H9 (cell line): Measurements from ENCODE around the gene ATP10B. TPM values are rescaled to one million over a fixed set of nuclear protein-coding genes. Genes with fewer than 3 reads are reported as not detected.

ENCODE experiments used
- DNase-seq: peaks from one replicate; pipeline ENCODE4 v3.0.0-alpha.2; 2017
- H2AFZ ChIP-seq: one replicate; pipeline ENCODE4 v1.6.1; 2013; ENCODE audit warnings: mild to moderate bottlenecking, low read length, control low read depth, moderate library complexity
- H2AK5ac ChIP-seq: 2 replicates; pipeline ENCODE4 v1.6.1; 2013; ENCODE audit warnings: low read length, control low read depth, mixed read lengths; ENCODE audit not compliant: insufficient read length
- H2BK120ac ChIP-seq: one replicate; pipeline ENCODE4 v1.6.1; 2013; ENCODE audit warnings: low read depth, mild to moderate bottlenecking, low read length, control low read depth, inconsistent platforms; ENCODE audit not compliant: poor library complexity, severe bottlenecking
- H2BK12ac ChIP-seq: 2 replicates; pipeline ENCODE4 v1.6.1; 2013; ENCODE audit warnings: low read length, control low read depth, mixed read lengths, low read depth; ENCODE audit not compliant: insufficient read length
- H2BK15ac ChIP-seq: 2 replicates; pipeline ENCODE4 v1.6.1; 2013; ENCODE audit warnings: low read depth, low read length, control low read depth
- H2BK20ac ChIP-seq: one replicate; pipeline ENCODE4 v1.6.1; 2013; ENCODE audit warnings: low read depth, mild to moderate bottlenecking, low read length, control low read depth, inconsistent platforms; ENCODE audit not compliant: poor library complexity, severe bottlenecking
- H2BK5ac ChIP-seq: 2 replicates; pipeline ENCODE4 v1.6.1; 2013; ENCODE audit warnings: low read length, control low read depth, mixed read lengths; ENCODE audit not compliant: insufficient read length
- H3K14ac ChIP-seq: 2 replicates; pipeline ENCODE4 v1.6.1; 2013; ENCODE audit warnings: low read length, control low read depth; ENCODE audit not compliant: insufficient read depth
- H3K18ac ChIP-seq: 2 replicates; pipeline ENCODE4 v1.6.1; 2013; ENCODE audit warnings: low read depth, mild to moderate bottlenecking, mixed read lengths, low read length, control low read depth; ENCODE audit not compliant: insufficient read length
- H3K23ac ChIP-seq: 2 replicates; pipeline ENCODE4 v1.6.1; 2013; ENCODE audit warnings: low read length, control low read depth, mixed read lengths, low read depth; ENCODE audit not compliant: insufficient read length
- H3K23me2 ChIP-seq: 2 replicates; pipeline ENCODE4 v1.6.1; 2013; ENCODE audit warnings: low read depth, mild to moderate bottlenecking, mixed read lengths, low read length, control low read depth; ENCODE audit not compliant: insufficient read length, poor library complexity, severe bottlenecking
- H3K27ac ChIP-seq: 2 replicates; pipeline ENCODE4 v1.5.1; 2013; ENCODE audit warnings: low read length, control low read depth, mixed read lengths, low read depth; ENCODE audit not compliant: insufficient read length
- H3K27me3 ChIP-seq: 2 replicates; pipeline ENCODE4 v1.6.1; 2013; ENCODE audit warnings: low read length, control low read depth, inconsistent platforms; ENCODE audit not compliant: insufficient read depth
- H3K4ac ChIP-seq: 2 replicates; pipeline ENCODE4 v1.6.1; 2013; ENCODE audit warnings: low read depth, mild to moderate bottlenecking, control low read depth, inconsistent platforms, low read length, moderate library complexity
- H3K4me1 ChIP-seq: 2 replicates; pipeline ENCODE4 v1.6.1; 2013; ENCODE audit warnings: low read length, control low read depth, inconsistent platforms; ENCODE audit not compliant: insufficient read depth
- H3K4me2 ChIP-seq: 2 replicates; pipeline ENCODE4 v1.6.1; 2013; ENCODE audit warnings: low read length, control low read depth, mixed read lengths; ENCODE audit not compliant: insufficient read length, insufficient read depth
- H3K56ac ChIP-seq: 2 replicates; pipeline ENCODE4 v1.6.1; 2013; ENCODE audit warnings: low read depth, mild to moderate bottlenecking, mixed read lengths, low read length, control low read depth; ENCODE audit not compliant: insufficient read length
- H3K79me1 ChIP-seq: 2 replicates; pipeline ENCODE4 v1.6.1; 2013; ENCODE audit warnings: low read depth, mild to moderate bottlenecking, moderate library complexity, low read length, control low read depth, inconsistent platforms; ENCODE audit not compliant: insufficient read depth, poor library complexity, severe bottlenecking
- H3K79me2 ChIP-seq: 2 replicates; pipeline ENCODE4 v1.6.1; 2013; ENCODE audit warnings: low read length, control low read depth, inconsistent platforms; ENCODE audit not compliant: insufficient read depth
- H3K9ac ChIP-seq: 2 replicates; pipeline ENCODE4 v1.6.1; 2013; ENCODE audit warnings: low read length, control low read depth, mixed read lengths; ENCODE audit not compliant: insufficient read length; ENCODE audit errors: extremely low read depth
- H3K9me3 ChIP-seq: one replicate; pipeline ENCODE4 v1.6.1; 2013; ENCODE audit warnings: low read depth, low read length, inconsistent platforms; ENCODE audit not compliant: control insufficient read depth
- H3T11ph ChIP-seq: one replicate; pipeline ENCODE4 v1.6.1; 2013; ENCODE audit warnings: mild to moderate bottlenecking, low read length, control low read depth, inconsistent platforms
- H4K20me1 ChIP-seq: one replicate; pipeline ENCODE4 v1.6.1; 2013; ENCODE audit not compliant: control insufficient read depth, insufficient read length, insufficient read depth
- H4K5ac ChIP-seq: 2 replicates; pipeline ENCODE4 v1.6.1; 2013; ENCODE audit warnings: low read depth, mild to moderate bottlenecking, mixed read lengths, low read length, control low read depth; ENCODE audit not compliant: insufficient read length
- H4K8ac ChIP-seq: replicated peaks from 2 replicates; pipeline ENCODE4 v1.6.1; 2013; ENCODE audit warnings: low read length, control low read depth, mixed read lengths, low read depth; ENCODE audit not compliant: insufficient read length
- H4K91ac ChIP-seq: 2 replicates; pipeline ENCODE4 v1.6.1; 2013; ENCODE audit warnings: low read depth, mild to moderate bottlenecking, moderate library complexity, mixed read lengths, low read length, control low read depth; ENCODE audit not compliant: insufficient read length
- H3K27ac Mint-ChIP-seq, 3 experiments: 2 replicates in 2 of 3; 3 replicates in 1 of 3; pipeline ENCODE4 v1.8.0; 2020 to 2021; ENCODE audit warnings: mixed read lengths in 3 of 3, mild to moderate bottlenecking in 1 of 3, moderate library complexity in 1 of 3
- H3K27me3 Mint-ChIP-seq: 2 replicates; pipeline ENCODE4 v1.8.0; 2021; ENCODE audit warnings: low read depth, mild to moderate bottlenecking, moderate library complexity, mixed read lengths
- H3K36me3 Mint-ChIP-seq, 3 experiments: 2 replicates in 2 of 3; 3 replicates in 1 of 3; pipeline ENCODE4 v1.8.0; 2020 to 2021; ENCODE audit warnings: low read depth in 3 of 3, mixed read lengths in 3 of 3; ENCODE audit not compliant: insufficient read depth in 1 of 3
- H3K4me1 Mint-ChIP-seq, 2 experiments: 2 replicates each; pipeline ENCODE4 v1.8.0; 2020; ENCODE audit warnings: mixed read lengths in 2 of 2
- H3K4me3 Mint-ChIP-seq, 2 experiments: 2 replicates in 1 of 2; 3 replicates in 1 of 2; pipeline ENCODE4 v1.8.0; 2020 to 2021; ENCODE audit warnings: mild to moderate bottlenecking in 2 of 2, mixed read lengths in 2 of 2, moderate library complexity in 1 of 2
- H3K9me3 Mint-ChIP-seq, 2 experiments: 2 replicates in 1 of 2; 3 replicates in 1 of 2; pipeline ENCODE4 v1.8.0; 2020; ENCODE audit warnings: mild to moderate bottlenecking in 2 of 2, mixed read lengths in 2 of 2, moderate library complexity in 1 of 2
- WGBS: extraction: QIAGEN DNeasy Blood & Tissue Kit; methylation state at CpG from one replicate; pipeline ENCODE4 v1.1.7; 2013; ENCODE audit warnings: missing lambda C conversion rate, low lambda C conversion rate, mixed read lengths; ENCODE audit not compliant: insufficient read length; ENCODE audit errors: extremely low coverage; 5-methylcytosine and 5-hydroxymethylcytosine counted together
- total RNA-seq: library from RNA; stranded (reverse); gene quantifications from 2 replicates; pipeline ENCODE4 v1.2.1, GENCODE V29; 2021
- TF ChIP-seq, protein P1 (sequence below): fragments of 200-600 bp; sonication (generic); conservative IDR thresholded peaks from 3 replicates; pipeline ENCODE4 v1.8.0; 2021; ENCODE audit warnings: antibody characterized with exemption, mild to moderate bottlenecking

ATP10B gene
- total RNA-seq, 1 experiment from 2014 or later = 0.42 TPM

DNA sequence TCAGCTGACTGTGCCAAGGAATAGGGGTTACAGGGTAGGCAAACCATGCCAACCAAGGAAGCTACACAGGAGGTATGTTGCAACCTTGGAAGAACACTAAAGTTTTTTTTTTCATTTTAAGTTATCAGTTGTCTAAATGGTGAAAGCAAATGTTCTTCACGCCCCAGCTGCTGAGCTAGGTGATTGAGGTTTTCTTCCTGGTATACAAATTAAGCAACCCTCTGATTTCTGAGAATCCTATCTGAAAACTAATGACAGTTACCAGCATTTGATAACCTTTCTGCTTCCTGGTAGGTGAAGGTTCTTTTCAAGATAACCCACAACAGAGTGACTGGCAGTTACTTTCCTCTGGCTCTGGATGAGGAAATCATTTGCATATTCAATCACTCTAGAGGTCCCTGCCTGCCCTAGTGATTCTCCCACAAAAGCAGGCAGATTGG lies 194.9 kb downstream of the ATP10B start:
- H3K4me3 Mint-ChIP-seq = no peak overlapping the region
- peaks cover under 1 to 7% of the 10 kb centered on the region in 2 experiments; a peak in 3 of 4 replicates for H3K4me1 Mint-ChIP-seq

More for the DNA sequence above, 194.9 kb downstream of the ATP10B start:
- Histone ChIP-seq H3K9ac (no peak overlapping the region), H3K14ac (no peak overlapping the region), H2BK15ac (no peak overlapping the region), H3K79me2 (no peaks in the 10 kb centered on the region), H4K91ac (no peak overlapping the region), H2BK20ac (no peak overlapping the region), H2AK5ac (no peak overlapping the region), H3K9me3 (no peaks in the 10 kb centered on the region), H2BK120ac (no peak overlapping the region), H3K27me3 (no peaks in the 10 kb centered on the region), H2AFZ (no peak overlapping the region), H4K8ac (no peak overlapping the region), H4K20me1 (no peaks in the 10 kb centered on the region), H3K4me2 (no peak overlapping the region), H3K27ac (no peak overlapping the region), H3K4me1 (no peaks in the 10 kb centered on the region), H4K5ac (no peak overlapping the region), H3K23me2 (no peaks in the 10 kb centered on the region), H3K56ac (no peak overlapping the region), H3T11ph (no peak overlapping the region), H3K79me1 (no peaks in the 10 kb centered on the region), H3K4ac (no peak overlapping the region), H3K18ac (no peak overlapping the region), H2BK5ac (no peak overlapping the region), H3K23ac (no peak overlapping the region), H2BK12ac (no peak overlapping the region)
- WGBS = no CpG with 5 or more reads among the region's 1 CpG
- H3K27ac Mint-ChIP-seq = no peak overlapping the region; a peak in 1 of 7 replicates
- H3K27me3 Mint-ChIP-seq = no peaks in the 10 kb centered on the region
- H3K9me3 Mint-ChIP-seq = no peaks in the 10 kb centered on the region
- H3K36me3 Mint-ChIP-seq = no peaks in the 10 kb centered on the region
- DNase-seq = no peak
- TF ChIP-seq, protein P1, sequence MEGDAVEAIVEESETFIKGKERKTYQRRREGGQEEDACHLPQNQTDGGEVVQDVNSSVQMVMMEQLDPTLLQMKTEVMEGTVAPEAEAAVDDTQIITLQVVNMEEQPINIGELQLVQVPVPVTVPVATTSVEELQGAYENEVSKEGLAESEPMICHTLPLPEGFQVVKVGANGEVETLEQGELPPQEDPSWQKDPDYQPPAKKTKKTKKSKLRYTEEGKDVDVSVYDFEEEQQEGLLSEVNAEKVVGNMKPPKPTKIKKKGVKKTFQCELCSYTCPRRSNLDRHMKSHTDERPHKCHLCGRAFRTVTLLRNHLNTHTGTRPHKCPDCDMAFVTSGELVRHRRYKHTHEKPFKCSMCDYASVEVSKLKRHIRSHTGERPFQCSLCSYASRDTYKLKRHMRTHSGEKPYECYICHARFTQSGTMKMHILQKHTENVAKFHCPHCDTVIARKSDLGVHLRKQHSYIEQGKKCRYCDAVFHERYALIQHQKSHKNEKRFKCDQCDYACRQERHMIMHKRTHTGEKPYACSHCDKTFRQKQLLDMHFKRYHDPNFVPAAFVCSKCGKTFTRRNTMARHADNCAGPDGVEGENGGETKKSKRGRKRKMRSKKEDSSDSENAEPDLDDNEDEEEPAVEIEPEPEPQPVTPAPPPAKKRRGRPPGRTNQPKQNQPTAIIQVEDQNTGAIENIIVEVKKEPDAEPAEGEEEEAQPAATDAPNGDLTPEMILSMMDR = no peak
